Measurements from ENCODE around the gene SLC25A42. TPM values are rescaled to one million over a fixed set of nuclear protein-coding genes. Genes with fewer than 3 reads are reported as not detected.
A peak's percentile ranks its signal among the peaks of the same experiment; 100 is the strongest.
"Not testable (repeated sequence)": the region's sequence is repeated elsewhere in the genome, so short reads cannot be mapped to it uniquely, and the experiment has no call there.

Gene SLC25A42
- total RNA-seq, 1 donor, result 5.4 TPM

DNA sequence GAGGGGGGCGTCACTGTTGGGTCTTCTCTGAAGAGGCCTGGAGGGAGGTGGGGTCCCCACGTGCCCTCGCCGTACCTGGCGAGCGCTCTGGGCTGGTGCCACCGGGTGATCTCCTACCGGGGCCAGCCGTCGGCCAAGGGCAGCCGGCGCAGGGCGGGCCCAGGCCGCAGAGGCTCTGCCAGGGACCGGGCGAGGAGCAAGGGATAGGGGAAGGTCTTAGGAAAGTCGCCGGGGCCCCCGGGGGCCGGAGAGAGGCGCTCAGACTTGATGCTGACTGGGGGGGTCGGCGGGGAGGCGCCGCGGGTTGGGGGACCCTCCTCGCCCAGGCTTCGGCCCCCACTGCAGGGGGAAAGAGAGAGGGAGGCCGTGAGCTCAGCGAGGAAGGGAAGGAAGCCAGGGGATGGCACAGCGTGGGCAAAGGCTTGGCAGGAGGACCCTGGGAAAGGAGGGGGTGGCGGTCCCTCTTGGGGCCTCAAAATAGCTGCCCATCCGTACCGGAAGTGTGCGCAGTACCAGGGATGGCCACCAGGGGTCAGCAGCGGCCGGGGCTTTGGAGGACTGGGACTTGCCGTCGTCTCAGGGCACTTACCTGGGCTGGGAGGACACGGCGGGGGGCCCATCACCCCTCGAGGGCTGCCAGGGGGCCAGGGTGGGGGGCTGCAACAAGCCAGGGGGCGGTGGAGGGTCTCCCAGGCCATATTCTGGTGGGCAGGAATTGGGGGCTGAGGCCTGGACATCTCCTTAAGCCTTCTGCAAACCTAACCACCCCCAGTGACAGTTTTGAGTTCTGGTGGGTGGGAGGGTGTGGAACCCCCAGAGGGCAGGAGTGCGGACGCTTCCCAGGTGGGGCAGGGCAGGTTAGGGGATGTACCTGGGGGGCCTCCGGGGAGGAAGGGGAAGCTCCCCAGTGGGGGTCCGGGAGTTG is 82.2 kb downstream of the SLC25A42 start:
- Histone ChIP-seq H3K4me3 (ENCODE audit: insufficient read depth, low read length) (peak overlapping the region; percentile 40), H3K9me3 (ENCODE audit: low read depth, low read length) (no peaks in the 10 kb centered on the region), H3K4me1 (ENCODE audit: insufficient read depth, low read length) (no peaks in the 10 kb centered on the region), H3K27me3 (ENCODE audit: insufficient read depth, low read length) (no peaks in the 10 kb centered on the region), H3K27ac (ENCODE audit: low read depth, low read length) (peak overlapping the region; percentile 56), H3K4me2 (ENCODE audit: insufficient read depth, low read length) (peak overlapping the region; percentile 66), H2AFZ (ENCODE audit: low read length) (peak overlapping the region; percentile 76), H4K20me1 (ENCODE audit: insufficient read depth, low read length) (no peaks in the 10 kb centered on the region), H3K36me3 (ENCODE audit: insufficient read depth, low read length) (peaks cover 4% of the 10 kb centered on the region), H3K79me2 (ENCODE audit: insufficient read depth, low read length) (no peaks in the 10 kb centered on the region)
- DNase-seq (ENCODE audit: insufficient read length, low spot score, missing footprints), result peak; percentile 97
- TF ChIP-seq, protein P1, sequence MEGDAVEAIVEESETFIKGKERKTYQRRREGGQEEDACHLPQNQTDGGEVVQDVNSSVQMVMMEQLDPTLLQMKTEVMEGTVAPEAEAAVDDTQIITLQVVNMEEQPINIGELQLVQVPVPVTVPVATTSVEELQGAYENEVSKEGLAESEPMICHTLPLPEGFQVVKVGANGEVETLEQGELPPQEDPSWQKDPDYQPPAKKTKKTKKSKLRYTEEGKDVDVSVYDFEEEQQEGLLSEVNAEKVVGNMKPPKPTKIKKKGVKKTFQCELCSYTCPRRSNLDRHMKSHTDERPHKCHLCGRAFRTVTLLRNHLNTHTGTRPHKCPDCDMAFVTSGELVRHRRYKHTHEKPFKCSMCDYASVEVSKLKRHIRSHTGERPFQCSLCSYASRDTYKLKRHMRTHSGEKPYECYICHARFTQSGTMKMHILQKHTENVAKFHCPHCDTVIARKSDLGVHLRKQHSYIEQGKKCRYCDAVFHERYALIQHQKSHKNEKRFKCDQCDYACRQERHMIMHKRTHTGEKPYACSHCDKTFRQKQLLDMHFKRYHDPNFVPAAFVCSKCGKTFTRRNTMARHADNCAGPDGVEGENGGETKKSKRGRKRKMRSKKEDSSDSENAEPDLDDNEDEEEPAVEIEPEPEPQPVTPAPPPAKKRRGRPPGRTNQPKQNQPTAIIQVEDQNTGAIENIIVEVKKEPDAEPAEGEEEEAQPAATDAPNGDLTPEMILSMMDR (IDR thresholded peaks at IDR 0.05; ENCODE audit: extremely low read depth, low read depth, low read length), result peak; percentile 80

DNA sequence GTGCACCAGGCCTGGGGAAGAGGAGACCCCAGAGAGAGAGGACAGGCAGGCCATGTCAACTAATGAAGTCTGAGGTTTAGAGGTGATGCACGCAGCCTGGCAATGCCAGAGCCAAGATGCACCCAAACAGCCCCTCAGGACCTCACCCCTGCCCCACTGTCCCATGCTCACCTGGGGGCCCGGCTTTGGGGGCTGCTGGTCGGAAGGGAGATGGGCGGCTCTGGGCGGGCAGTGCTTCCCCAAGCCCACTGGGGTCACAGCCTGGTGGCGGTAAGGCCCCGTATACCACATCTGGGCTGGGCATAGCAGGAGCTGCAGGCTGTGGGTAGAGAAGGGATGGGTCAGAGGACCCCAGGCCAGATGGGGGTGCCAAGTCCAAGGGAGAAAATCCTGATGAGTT is 83.1 kb downstream of the SLC25A42 start:
- Histone ChIP-seq H3K9me3 (ENCODE audit: low read depth, low read length) (no peaks in the 10 kb centered on the region), H3K4me3 (ENCODE audit: insufficient read depth, low read length) (no peak overlapping the region), H3K36me3 (ENCODE audit: insufficient read depth, low read length) (peaks cover 4% of the 10 kb centered on the region), H3K79me2 (ENCODE audit: insufficient read depth, low read length) (no peaks in the 10 kb centered on the region), H4K20me1 (ENCODE audit: insufficient read depth, low read length) (no peaks in the 10 kb centered on the region), H3K4me2 (ENCODE audit: insufficient read depth, low read length) (no peak overlapping the region), H3K27ac (ENCODE audit: low read depth, low read length) (no peak overlapping the region), H3K4me1 (ENCODE audit: insufficient read depth, low read length) (no peaks in the 10 kb centered on the region), H2AFZ (ENCODE audit: low read length) (no peak overlapping the region), H3K27me3 (ENCODE audit: insufficient read depth, low read length) (no peaks in the 10 kb centered on the region)
- TF ChIP-seq, protein P1 (IDR thresholded peaks at IDR 0.05; ENCODE audit: extremely low read depth, low read depth, low read length), result no peak
- no peak for DNase-seq (ENCODE audit: insufficient read length, low spot score, missing footprints)

DNA sequence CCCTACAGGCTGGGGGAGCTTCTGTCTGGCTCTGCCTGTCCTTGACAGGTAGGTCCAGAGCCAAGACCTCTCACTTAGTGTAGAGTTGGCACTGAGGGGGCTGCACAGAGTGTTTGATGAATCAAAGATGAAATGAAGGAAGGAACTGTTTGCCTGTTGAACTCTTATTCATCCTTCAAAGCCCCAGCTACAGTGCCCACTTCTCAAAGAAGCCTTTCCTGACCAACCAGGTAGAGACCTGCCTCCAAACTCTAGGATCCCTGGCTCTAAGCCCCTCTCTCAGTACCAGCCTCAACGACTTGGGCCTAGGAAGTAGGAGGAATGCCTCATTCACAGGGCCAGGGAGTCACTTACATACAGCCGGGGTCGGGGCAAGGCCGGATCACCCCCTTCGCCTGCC is 83.5 kb downstream of the SLC25A42 start:
- Histone ChIP-seq H4K20me1 (ENCODE audit: insufficient read depth, low read length) (no peaks in the 10 kb centered on the region), H3K9me3 (ENCODE audit: low read depth, low read length) (no peaks in the 10 kb centered on the region), H3K36me3 (ENCODE audit: insufficient read depth, low read length) (peaks cover 4% of the 10 kb centered on the region), H2AFZ (ENCODE audit: low read length) (no peak overlapping the region), H3K27me3 (ENCODE audit: insufficient read depth, low read length) (no peaks in the 10 kb centered on the region), H3K4me3 (ENCODE audit: insufficient read depth, low read length) (no peak overlapping the region), H3K79me2 (ENCODE audit: insufficient read depth, low read length) (no peaks in the 10 kb centered on the region), H3K4me2 (ENCODE audit: insufficient read depth, low read length) (no peak overlapping the region), H3K4me1 (ENCODE audit: insufficient read depth, low read length) (no peaks in the 10 kb centered on the region), H3K27ac (ENCODE audit: low read depth, low read length) (no peak overlapping the region)
- TF ChIP-seq, protein P1 (IDR thresholded peaks at IDR 0.05; ENCODE audit: extremely low read depth, low read depth, low read length), result no peak
- DNase-seq (ENCODE audit: insufficient read length, low spot score, missing footprints), result no peak

DNA sequence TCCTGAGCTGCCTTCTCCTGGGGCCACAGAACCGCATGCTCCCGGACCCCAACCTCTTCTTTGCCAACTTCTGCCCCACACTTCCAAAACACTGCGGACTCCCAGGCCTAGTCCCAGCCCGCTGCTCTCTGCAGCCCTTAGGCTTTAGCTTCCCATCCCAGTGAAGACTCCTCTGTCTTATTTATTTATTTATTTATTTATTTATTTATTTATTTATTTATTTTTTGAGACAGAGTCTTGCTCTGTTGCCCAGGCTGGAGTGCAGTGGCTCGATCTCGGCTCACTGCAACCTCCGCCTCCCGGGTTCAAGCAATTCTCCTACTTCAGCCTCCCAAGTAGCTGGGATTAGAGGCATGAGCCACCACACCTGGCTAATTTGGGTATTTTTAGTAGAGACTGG is 84.7 kb downstream of the SLC25A42 start:
- not testable (repeated sequence) for H3K4me2 ChIP-seq (ENCODE audit: insufficient read depth, low read length); H2AFZ ChIP-seq (ENCODE audit: low read length); H3K36me3 ChIP-seq (ENCODE audit: insufficient read depth, low read length); H3K4me1 ChIP-seq (ENCODE audit: insufficient read depth, low read length); H3K79me2 ChIP-seq (ENCODE audit: insufficient read depth, low read length); H3K27ac ChIP-seq (ENCODE audit: low read depth, low read length); H3K9me3 ChIP-seq (ENCODE audit: low read depth, low read length); H3K27me3 ChIP-seq (ENCODE audit: insufficient read depth, low read length); H4K20me1 ChIP-seq (ENCODE audit: insufficient read depth, low read length); DNase-seq (ENCODE audit: insufficient read length, low spot score, missing footprints); H3K4me3 ChIP-seq (ENCODE audit: insufficient read depth, low read length)
